Mesenchymal stem cell (in vitro differentiated cells and primary cell): Measurements from ENCODE around the gene NDUFV1.

Experiments used
- DNase-seq: peaks from one replicate; pipeline ENCODE4 v3.0.0-alpha.2; 2013
- H2AFZ ChIP-seq: one replicate; pipeline ENCODE4 v1.6.1; 2013; ENCODE audit warnings: low read depth, mild to moderate bottlenecking, control low read depth, inconsistent platforms, low read length, moderate library complexity
- H2AK5ac ChIP-seq: 2 replicates; pipeline ENCODE4 v1.6.1; 2013; ENCODE audit warnings: low read length, moderate library complexity, mild to moderate bottlenecking, inconsistent platforms; ENCODE audit not compliant: severe bottlenecking
- H2BK120ac ChIP-seq: one replicate; pipeline ENCODE4 v1.6.1; 2013; ENCODE audit warnings: low read depth, mild to moderate bottlenecking, inconsistent platforms, low read length, moderate library complexity
- H2BK12ac ChIP-seq, 2 experiments: one replicate each; pipeline ENCODE4 v1.6.1; 2013; ENCODE audit warnings: inconsistent platforms in 2 of 2, low read length in 2 of 2, mild to moderate bottlenecking in 2 of 2, moderate library complexity in 2 of 2, control low read depth in 1 of 2
- H2BK15ac ChIP-seq: one replicate; pipeline ENCODE4 v1.6.1; 2013; ENCODE audit warnings: mild to moderate bottlenecking, low read depth, inconsistent platforms; ENCODE audit not compliant: poor library complexity, severe bottlenecking
- H2BK5ac ChIP-seq: 2 replicates; pipeline ENCODE4 v1.6.1; 2013; ENCODE audit warnings: low read depth, mild to moderate bottlenecking, low read length, control low read depth, inconsistent platforms; ENCODE audit not compliant: poor library complexity, severe bottlenecking
- H3K14ac ChIP-seq, 2 experiments: one replicate each; pipeline ENCODE4 v1.6.1; 2013; ENCODE audit warnings: inconsistent platforms in 2 of 2, low read length in 2 of 2, control low read depth in 1 of 2, mild to moderate bottlenecking in 1 of 2, moderate library complexity in 1 of 2
- H3K18ac ChIP-seq, 2 experiments: one replicate each; pipeline ENCODE4 v1.6.1; 2013; ENCODE audit warnings: inconsistent platforms in 2 of 2, low read length in 2 of 2, control low read depth in 1 of 2, low read depth in 1 of 2, mild to moderate bottlenecking in 1 of 2
- H3K23ac ChIP-seq, 2 experiments: one replicate each; pipeline ENCODE4 v1.6.1; 2013; ENCODE audit warnings: inconsistent platforms in 2 of 2, low read length in 2 of 2, mild to moderate bottlenecking in 2 of 2, moderate library complexity in 2 of 2, control low read depth in 1 of 2
- H3K27ac ChIP-seq: 2 replicates; pipeline ENCODE4 v1.5.1; 2013; ENCODE audit warnings: mild to moderate bottlenecking, moderate library complexity, low read length, control low read depth, inconsistent platforms; ENCODE audit not compliant: poor library complexity, severe bottlenecking
- H3K27me3 ChIP-seq, 2 experiments: 2 replicates each; pipeline versions ENCODE4 v1.6.1 to v1.7.0; 2013; ENCODE audit warnings: low read length in 2 of 2, mild to moderate bottlenecking in 2 of 2, moderate library complexity in 2 of 2, control low read depth in 1 of 2, inconsistent platforms in 1 of 2; ENCODE audit not compliant: control insufficient read depth in 1 of 2, insufficient read depth in 1 of 2
- H3K36me3 ChIP-seq, 2 experiments: 2 replicates each; pipeline versions ENCODE4 v1.6.1 to v1.7.0; 2013; ENCODE audit warnings: low read length in 2 of 2, control low read depth in 1 of 2, inconsistent platforms in 1 of 2, low read depth in 1 of 2, mild to moderate bottlenecking in 1 of 2; ENCODE audit not compliant: insufficient read depth in 2 of 2, control insufficient read depth in 1 of 2
- H3K4ac ChIP-seq, 2 experiments: one replicate each; pipeline ENCODE4 v1.6.1; 2013; ENCODE audit warnings: inconsistent platforms in 2 of 2, low read length in 2 of 2, mild to moderate bottlenecking in 2 of 2, moderate library complexity in 2 of 2, control low read depth in 1 of 2, low read depth in 1 of 2
- H3K4me1 ChIP-seq: 2 replicates; pipeline ENCODE4 v1.6.1; 2013; ENCODE audit warnings: low read depth, low read length, control low read depth; ENCODE audit not compliant: control insufficient read depth, insufficient read depth
- H3K4me2 ChIP-seq: 2 replicates; pipeline ENCODE4 v1.6.1; 2013; ENCODE audit warnings: low read length, mild to moderate bottlenecking, inconsistent platforms; ENCODE audit not compliant: poor library complexity, severe bottlenecking
- H3K4me3 ChIP-seq, 2 experiments: 2 replicates each; pipeline versions ENCODE4 v1.5.1 to v1.7.0; 2013; ENCODE audit warnings: low read length in 2 of 2, mild to moderate bottlenecking in 2 of 2, control low read depth in 1 of 2, low read depth in 1 of 2; ENCODE audit not compliant: insufficient read depth in 1 of 2
- H3K79me1 ChIP-seq: replicated peaks from 2 replicates; pipeline ENCODE4 v1.6.1; 2013; ENCODE audit warnings: mild to moderate bottlenecking, control low read depth, low read length, inconsistent platforms; ENCODE audit not compliant: poor library complexity, severe bottlenecking
- H3K9ac ChIP-seq: 2 replicates; pipeline ENCODE4 v1.7.0; 2013; ENCODE audit warnings: mild to moderate bottlenecking, low read length, moderate library complexity
- H3K9me3 ChIP-seq: 2 replicates; pipeline ENCODE4 v1.7.0; 2013; ENCODE audit warnings: mild to moderate bottlenecking, low read length; ENCODE audit not compliant: control insufficient read depth
- H4K8ac ChIP-seq: one replicate; pipeline ENCODE4 v1.6.1; 2013; ENCODE audit warnings: inconsistent platforms, mild to moderate bottlenecking, low read length, moderate library complexity
- H4K91ac ChIP-seq: one replicate; pipeline ENCODE4 v1.6.1; 2013; ENCODE audit warnings: mild to moderate bottlenecking, low read length, inconsistent platforms
- WGBS: methylation state at CpG from one replicate; pipeline ENCODE4 v1.1.7; 2013; ENCODE audit warnings: mixed read lengths; 5-methylcytosine and 5-hydroxymethylcytosine counted together

Gene NDUFV1

GRCh38 chr11:67644472-67645418 lies 38.0 kb downstream of the NDUFV1 start:
- no peaks in the 10 kb centered on the region for H3K36me3 ChIP-seq
- WGBS, result 87% methylated on average over 22 of the region's 22 CpGs
- H3K27me3 ChIP-seq, result peaks cover 17 to 63% of the 10 kb centered on the region in 2 experiments
- no peak for DNase-seq
- no peak overlapping the region for H3K27ac ChIP-seq
- H3K9me3 ChIP-seq, result no peaks in the 10 kb centered on the region
- no peak overlapping the region for H2BK5ac ChIP-seq
- peaks cover 3% of the 10 kb centered on the region for H3K4me1 ChIP-seq
- no peak overlapping the region for H3K18ac ChIP-seq
- H3K14ac ChIP-seq, result no peak overlapping the region
- H3K4ac ChIP-seq, result no peak overlapping the region
- no peak overlapping the region for H2AK5ac ChIP-seq
- no peak overlapping the region for H2BK120ac ChIP-seq
- no peak overlapping the region for H3K4me3 ChIP-seq
- no peak overlapping the region for H3K23ac ChIP-seq
- H2BK15ac ChIP-seq, result no peak overlapping the region
- H3K9ac ChIP-seq, result no peak overlapping the region
- H4K91ac ChIP-seq, result no peak overlapping the region
- no peak overlapping the region for H2BK12ac ChIP-seq
- no peak overlapping the region for H2AFZ ChIP-seq
- H3K4me2 ChIP-seq, result no peak overlapping the region
- H3K79me1 ChIP-seq, result no peaks in the 10 kb centered on the region
- no peak overlapping the region for H4K8ac ChIP-seq

- Histone ChIP-seq H3K27me3 (peaks cover 8 to 61% of the 10 kb centered on the region in 2 experiments), H3K23ac (no peak overlapping the region), H2BK15ac (no peak overlapping the region), H3K79me1 (no peaks in the 10 kb centered on the region), H3K9me3 (no peaks in the 10 kb centered on the region), H3K9ac (no peak overlapping the region), H2BK5ac (no peak overlapping the region), H3K18ac (no peak overlapping the region), H2BK12ac (no peak overlapping the region), H3K14ac (no peak overlapping the region), H3K27ac (no peak overlapping the region), H2AFZ (no peak overlapping the region), H2BK120ac (no peak overlapping the region), H3K4ac (no peak overlapping the region), H4K91ac (no peak overlapping the region), H3K4me3 (no peak overlapping the region), H3K4me1 (peaks cover 3% of the 10 kb centered on the region), H2AK5ac (no peak overlapping the region), H3K36me3 (no peaks in the 10 kb centered on the region), H4K8ac (no peak overlapping the region), H3K4me2 (no peak overlapping the region)
- WGBS, result 83% methylated on average over 19 of the region's 24 CpGs
- DNase-seq, result no peak
These were observed 39.1 kb downstream of the NDUFV1 start for GRCh38 chr11:67645521-67646461.

- no peak overlapping the region for H2BK5ac ChIP-seq
- H3K27ac ChIP-seq, result no peak overlapping the region
- no peak overlapping the region for H3K4me3 ChIP-seq
- WGBS, result 90% methylated on average over 23 of the region's 24 CpGs
- H3K36me3 ChIP-seq, result no peaks in the 10 kb centered on the region
- no peak overlapping the region for H3K23ac ChIP-seq
- H2BK15ac ChIP-seq, result no peak overlapping the region
- no peak overlapping the region for H4K8ac ChIP-seq
- H2AFZ ChIP-seq, result no peak overlapping the region
- H3K4me1 ChIP-seq, result peaks cover 3% of the 10 kb centered on the region
- no peak overlapping the region for H3K9ac ChIP-seq
- H4K91ac ChIP-seq, result peak overlapping the region; percentile 74
- H3K4ac ChIP-seq, result no peak overlapping the region
- H3K79me1 ChIP-seq, result no peaks in the 10 kb centered on the region
- no peak overlapping the region for H3K4me2 ChIP-seq
- H3K9me3 ChIP-seq, result no peaks in the 10 kb centered on the region
- H3K14ac ChIP-seq, result no peak overlapping the region
- H2BK120ac ChIP-seq, result no peak overlapping the region
- no peak overlapping the region for H2AK5ac ChIP-seq
- H3K27me3 ChIP-seq, result peaks cover 5 to 53% of the 10 kb centered on the region in 2 experiments
- DNase-seq, result no peak
- no peak overlapping the region for H3K18ac ChIP-seq
- no peak overlapping the region for H2BK12ac ChIP-seq
These were observed 40.0 kb downstream of the NDUFV1 start for GRCh38 chr11:67646535-67647336.
